Activated CD4-positive, alpha-beta T cell treated with anti-CD3 and anti-CD28 coated beads, Interleukin-2, amount 50 U/mL, for 4 hours (primary cell): ENCODE measurements around the gene SLC38A11.
"Not testable (repeated sequence)": the region's sequence is repeated elsewhere in the genome, so short reads cannot be mapped to it uniquely, and the experiment has no call there.

Experiments
- DNase-seq, 2 experiments: peaks; one replicate each; pipeline ENCODE4 v3.0.0-alpha.2; 2020

SLC38A11 gene

DNA sequence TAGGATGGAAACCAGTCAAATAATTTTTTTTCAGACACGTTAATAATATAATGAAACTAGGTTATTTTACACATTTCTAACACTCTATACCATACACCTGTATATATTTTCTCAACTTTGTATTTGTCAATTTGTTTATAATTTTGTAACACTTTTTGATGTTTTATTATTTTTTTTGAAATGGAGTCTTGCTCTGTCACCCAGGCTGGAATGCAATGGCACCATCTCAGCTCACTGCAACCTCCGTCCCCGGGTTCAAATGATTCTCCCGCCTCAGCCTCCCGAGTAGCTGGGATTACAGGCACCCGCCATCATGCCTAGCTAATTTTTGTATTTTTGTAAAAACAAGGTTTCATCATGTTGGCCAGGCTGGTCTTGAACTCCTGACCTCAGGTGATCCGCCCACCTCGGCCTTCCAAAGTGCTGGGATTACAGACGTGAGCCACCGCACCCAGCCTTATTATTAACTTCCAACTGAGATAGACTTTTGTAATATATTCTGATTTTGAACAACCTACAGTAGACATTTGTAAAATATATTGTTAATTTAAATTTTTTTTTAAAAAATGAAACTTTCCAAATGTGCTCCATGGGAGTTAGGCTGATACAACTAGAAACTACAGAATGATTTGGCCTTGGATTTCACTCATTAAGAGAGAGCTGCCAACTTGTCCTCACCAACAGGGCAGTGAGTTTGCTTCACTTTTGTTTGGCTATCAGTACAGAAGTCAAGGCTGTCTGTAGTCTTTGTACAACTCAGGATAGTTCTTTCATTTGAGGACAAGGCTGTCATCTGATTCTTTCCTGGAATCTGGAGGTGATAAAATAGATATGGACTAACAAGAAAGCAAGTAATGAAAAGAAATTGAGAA is 79.8 kb downstream of the SLC38A11 start:
- no peak for DNase-seq

GRCh38 chr2:164873210-164873908 is 82.0 kb downstream of the SLC38A11 start:
- DNase-seq: no peak

- DNase-seq: no peak
Measured at GRCh38 chr2:164871404-164871803, 83.9 kb downstream of the SLC38A11 start.

- no peak for DNase-seq
Measured at GRCh38 chr2:164869420-164869772, 85.9 kb downstream of the SLC38A11 start.

GRCh38 chr2:164868563-164869419 is 86.5 kb downstream of the SLC38A11 start:
- no peak for DNase-seq

- no peak for DNase-seq
Measured at GRCh38 chr2:164867779-164868397, 87.4 kb downstream of the SLC38A11 start.

GRCh38 chr2:164866381-164866780 is 88.9 kb downstream of the SLC38A11 start:
- DNase-seq: not testable (repeated sequence)

- no peak for DNase-seq
Measured at GRCh38 chr2:164860694-164861042, 94.7 kb downstream of the SLC38A11 start.

DNA sequence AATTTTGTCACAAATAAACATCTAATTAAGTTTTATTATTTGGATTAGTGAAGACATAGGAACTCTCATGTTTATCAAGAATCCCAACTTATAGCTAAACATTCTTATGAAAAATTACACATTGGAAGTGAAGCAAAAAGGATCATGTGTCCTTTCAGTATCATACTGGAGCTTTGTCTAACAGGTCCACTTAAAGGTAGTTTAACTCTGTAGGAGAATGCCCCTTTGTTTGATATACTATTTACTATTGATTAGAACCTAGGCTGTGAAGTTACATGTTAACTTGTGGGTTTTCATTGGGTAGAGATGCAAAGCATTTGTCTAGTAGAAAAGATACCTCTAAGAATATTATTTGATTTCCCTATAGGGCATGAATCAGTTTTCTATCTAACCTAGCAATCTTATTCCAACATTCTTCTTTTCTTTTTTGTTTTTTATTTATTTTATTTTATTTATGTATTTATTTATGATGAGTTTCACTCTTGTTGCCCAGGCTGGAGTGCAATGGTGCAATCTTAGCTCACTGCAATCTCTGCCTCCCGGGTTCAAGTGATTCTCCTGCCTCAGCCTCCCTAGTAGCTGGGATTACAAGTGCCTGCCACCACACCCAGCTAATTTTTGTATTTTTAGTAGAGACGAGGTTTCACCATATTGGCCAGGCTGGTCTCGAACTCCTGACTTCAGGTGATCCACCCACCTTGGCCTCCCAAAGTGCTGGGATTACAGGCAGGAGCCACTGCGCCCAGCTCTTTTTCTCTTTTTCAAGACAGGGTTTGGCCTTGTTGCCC is 95.2 kb downstream of the SLC38A11 start:
- DNase-seq: not testable (repeated sequence)

DNA sequence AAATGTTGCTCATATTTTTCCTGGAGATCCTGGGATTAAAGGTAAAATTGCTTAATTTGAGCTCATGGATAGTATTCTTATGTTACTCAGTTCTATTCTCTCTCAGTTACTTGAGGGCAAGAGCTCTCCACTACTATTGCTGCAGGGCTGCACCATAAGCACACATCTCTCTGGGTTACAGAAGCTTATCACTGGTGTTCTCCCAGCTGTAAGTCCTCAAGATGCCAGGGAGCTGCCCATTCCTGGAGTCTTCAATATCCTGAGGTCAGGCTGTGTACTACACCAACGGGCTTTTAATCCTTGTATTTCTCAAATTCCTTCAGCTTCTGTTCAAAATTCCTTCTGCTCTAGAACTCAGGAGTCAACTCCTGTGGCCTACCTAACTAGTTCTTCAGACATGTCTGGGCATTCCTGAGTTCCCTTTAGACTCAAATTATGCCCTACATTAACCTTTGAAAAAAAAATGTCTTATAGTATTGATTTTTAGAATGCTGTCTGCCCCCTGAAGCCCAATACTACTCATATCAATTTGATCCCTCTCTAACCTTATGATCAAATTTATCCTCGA is 96.0 kb downstream of the SLC38A11 start:
- no peak for DNase-seq

DNA sequence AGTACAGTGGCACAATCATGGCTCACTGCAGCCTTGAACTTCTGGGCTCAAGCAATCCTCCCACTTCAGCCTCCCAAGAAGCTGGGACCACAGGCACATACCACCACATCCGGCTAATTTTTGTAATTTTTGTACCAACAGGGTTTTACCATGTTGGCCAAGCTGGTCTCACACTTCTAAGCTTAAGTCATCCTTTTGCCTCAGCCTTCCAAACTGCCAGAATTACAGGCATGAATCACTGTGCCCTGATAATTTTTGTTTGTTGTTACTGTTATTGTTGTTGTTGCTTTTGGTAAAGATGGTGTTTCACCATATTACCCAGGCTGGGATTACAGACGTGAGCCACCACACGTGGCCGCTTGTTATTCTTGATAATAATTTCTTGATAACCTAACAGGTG is 103.2 kb downstream of the SLC38A11 start:
- DNase-seq: no peak

GRCh38 chr2:164850235-164850634 is 105.1 kb downstream of the SLC38A11 start:
- DNase-seq: no peak

GRCh38 chr2:164849506-164849905 is 105.8 kb downstream of the SLC38A11 start:
- DNase-seq: no peak

GRCh38 chr2:164847981-164848741 is 107.2 kb downstream of the SLC38A11 start:
- no peak for DNase-seq

DNA sequence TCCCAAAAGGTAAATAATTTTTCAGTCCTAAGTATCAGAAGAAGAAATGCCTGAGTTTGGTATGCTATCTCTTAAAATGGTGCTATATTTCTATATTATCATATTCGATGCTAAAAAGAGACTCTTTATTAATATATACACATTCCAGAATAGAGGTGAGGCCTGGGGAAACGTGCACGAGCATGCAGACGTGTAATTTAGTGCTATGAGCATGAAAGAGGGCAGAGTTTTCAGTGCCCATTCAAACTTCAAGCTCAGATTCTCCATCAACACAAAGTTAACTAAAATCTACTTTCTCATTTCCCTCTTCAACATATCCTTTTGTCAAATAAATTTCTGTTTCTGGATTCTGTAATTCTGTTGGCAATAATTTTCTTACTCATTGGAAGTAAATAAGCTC is 108.0 kb downstream of the SLC38A11 start:
- no peak for DNase-seq

- no peak for DNase-seq
Measured at GRCh38 chr2:164846276-164846675, 109.0 kb downstream of the SLC38A11 start.
